ENCODE data around the gene METTL22. TPM values are rescaled to one million over a fixed set of nuclear protein-coding genes. Genes with fewer than 3 reads are reported as not detected.
A peak's percentile ranks its signal among the peaks of the same experiment; 100 is the strongest.

Gene METTL22
- polyA plus RNA-seq, 1 experiment: 39.7 TPM

DNA sequence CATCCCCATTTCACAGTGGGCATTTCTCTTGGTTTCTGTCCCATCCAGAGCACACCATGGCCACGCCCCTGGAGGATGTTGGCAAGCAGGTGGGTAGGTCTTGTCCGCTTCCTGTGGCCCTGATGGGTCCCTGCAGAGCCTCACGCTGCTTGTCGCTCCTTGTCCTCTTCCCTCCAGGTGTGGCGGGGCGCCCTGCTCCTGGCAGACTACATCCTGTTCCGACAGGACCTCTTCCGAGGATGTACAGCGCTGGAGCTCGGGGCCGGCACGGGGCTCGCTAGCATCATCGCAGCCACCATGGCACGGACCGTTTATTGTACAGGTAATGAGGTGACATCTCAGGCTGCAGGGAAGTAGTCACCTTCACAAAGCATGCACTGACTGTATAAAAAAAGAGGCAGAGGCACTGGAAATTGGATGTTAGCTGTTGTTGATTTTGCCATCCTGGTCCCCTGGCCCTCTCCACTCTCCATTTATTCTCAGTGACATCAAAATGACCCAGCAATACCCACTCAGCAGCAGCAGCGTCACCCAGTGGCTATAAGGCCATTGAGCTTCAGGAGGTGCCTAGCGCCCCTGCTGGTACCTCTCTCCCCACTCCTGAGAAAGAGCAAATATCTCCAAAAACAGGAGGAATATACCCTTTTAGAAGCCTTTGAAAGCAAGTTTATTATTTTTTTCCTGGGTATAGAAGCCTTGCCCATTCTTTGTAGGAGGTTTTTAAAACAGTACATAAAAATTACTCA, 13.7 kb downstream of the METTL22 start:
- DNase-seq (ENCODE audit: low read depth, low spot score): no peak
- CTCF ChIA-PET: interaction anchor here (1.2 to 2.1 kb wide), 4 partner anchors 11 to 68 kb away, joined by 3 to 9 read pairs (median 6); partner anchors contain the start of gene METTL22
- no peaks in the 10 kb centered on the region for H3K9me3 ChIP-seq (ENCODE audit: control insufficient read depth, insufficient read depth, low read length)
- no peaks in the 10 kb centered on the region for H3K27me3 ChIP-seq (ENCODE audit: control insufficient read depth, insufficient read depth, low read length)
- TF ChIP-seq, protein P1, sequence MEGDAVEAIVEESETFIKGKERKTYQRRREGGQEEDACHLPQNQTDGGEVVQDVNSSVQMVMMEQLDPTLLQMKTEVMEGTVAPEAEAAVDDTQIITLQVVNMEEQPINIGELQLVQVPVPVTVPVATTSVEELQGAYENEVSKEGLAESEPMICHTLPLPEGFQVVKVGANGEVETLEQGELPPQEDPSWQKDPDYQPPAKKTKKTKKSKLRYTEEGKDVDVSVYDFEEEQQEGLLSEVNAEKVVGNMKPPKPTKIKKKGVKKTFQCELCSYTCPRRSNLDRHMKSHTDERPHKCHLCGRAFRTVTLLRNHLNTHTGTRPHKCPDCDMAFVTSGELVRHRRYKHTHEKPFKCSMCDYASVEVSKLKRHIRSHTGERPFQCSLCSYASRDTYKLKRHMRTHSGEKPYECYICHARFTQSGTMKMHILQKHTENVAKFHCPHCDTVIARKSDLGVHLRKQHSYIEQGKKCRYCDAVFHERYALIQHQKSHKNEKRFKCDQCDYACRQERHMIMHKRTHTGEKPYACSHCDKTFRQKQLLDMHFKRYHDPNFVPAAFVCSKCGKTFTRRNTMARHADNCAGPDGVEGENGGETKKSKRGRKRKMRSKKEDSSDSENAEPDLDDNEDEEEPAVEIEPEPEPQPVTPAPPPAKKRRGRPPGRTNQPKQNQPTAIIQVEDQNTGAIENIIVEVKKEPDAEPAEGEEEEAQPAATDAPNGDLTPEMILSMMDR (IDR thresholded peaks at IDR 0.05; ENCODE audit: low read depth, low read length): peak; percentile 63
- no peak overlapping the region for H3K4me3 ChIP-seq (ENCODE audit: low read depth, low read length)
- no peak overlapping the region for H3K27ac ChIP-seq (ENCODE audit: low read depth, low read length)
- POLR2A ChIA-PET: interaction anchor here (0.6 kb wide), 1 partner anchor 8 kb away, joined by 9 read pairs; no protein-coding TSS in a partner anchor

DNA sequence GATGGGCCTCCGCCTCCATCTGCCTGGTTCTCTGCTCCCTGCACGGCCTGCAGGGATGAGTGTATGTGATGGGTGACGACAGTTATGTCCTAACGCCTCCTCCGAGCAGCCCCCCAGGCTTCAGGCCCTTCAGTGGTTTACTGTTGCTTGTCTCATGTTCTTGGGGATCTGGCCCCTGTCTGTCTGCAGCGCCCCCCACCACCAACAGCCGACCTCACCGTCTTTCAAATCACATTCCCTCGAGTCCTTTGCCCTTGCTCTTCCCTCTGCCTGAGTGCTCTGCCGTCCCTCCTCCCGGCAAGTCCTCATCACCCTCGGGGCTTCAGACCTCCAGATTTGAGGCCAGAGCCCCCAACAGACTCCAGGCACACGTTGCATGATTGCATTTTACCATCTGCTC, 18.2 kb downstream of the METTL22 start:
- H3K9me3 ChIP-seq (ENCODE audit: control insufficient read depth, insufficient read depth, low read length): no peaks in the 10 kb centered on the region
- DNase-seq (ENCODE audit: low read depth, low spot score): no peak
- TF ChIP-seq, protein P1 (IDR thresholded peaks at IDR 0.05; ENCODE audit: low read depth, low read length): no peak
- no peak overlapping the region for H3K27ac ChIP-seq (ENCODE audit: low read depth, low read length)
- H3K4me3 ChIP-seq (ENCODE audit: low read depth, low read length): no peak overlapping the region
- CTCF ChIA-PET: no interaction called here
- POLR2A ChIA-PET: no interaction called here
- H3K27me3 ChIP-seq (ENCODE audit: control insufficient read depth, insufficient read depth, low read length): no peaks in the 10 kb centered on the region

DNA sequence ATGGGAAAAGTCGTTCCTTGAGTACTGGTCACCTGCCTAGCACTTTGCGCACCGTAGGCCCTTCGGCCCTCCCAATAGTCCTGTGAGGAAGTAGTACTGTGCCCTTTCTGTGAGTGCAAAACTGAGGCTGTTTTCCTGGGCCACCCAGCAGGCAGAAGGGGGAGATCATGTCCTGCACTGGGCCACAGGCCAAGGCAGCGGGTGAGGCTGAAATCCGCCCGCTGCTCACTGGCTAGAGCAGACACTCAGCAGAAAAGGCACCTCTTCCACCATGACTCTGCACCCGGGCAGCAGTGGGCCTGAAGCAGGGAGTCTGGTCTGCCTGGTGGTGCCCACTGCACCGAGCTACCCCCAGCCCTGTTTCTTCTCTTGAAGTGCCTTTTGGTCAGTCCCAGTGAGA, 20.2 kb downstream of the METTL22 start:
- no peak overlapping the region for H3K27ac ChIP-seq (ENCODE audit: low read depth, low read length)

DNA sequence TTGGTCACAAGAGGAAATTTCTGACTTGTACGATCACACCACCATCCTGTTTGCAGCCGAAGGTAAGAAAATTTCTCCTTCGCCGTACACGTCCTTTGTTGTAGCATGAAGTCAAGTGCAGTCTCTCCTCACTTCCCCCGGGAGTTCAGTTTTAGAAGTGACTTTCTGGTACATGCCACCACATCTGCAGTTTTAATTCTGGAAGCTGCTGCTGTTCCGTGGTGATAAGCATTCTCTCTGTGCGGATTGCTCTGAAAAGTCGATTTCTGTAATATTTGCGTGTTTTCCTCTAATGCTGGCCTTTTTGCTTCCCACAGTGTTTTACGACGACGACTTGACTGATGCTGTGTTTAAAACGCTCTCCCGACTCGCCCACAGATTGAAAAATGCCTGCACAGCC, 20.6 kb downstream of the METTL22 start:
- ChIA-PET CTCF (no interaction called here), POLR2A (no interaction called here)
- Histone ChIP-seq H3K27ac (ENCODE audit: low read depth, low read length) (no peak overlapping the region), H3K27me3 (ENCODE audit: control insufficient read depth, insufficient read depth, low read length) (no peaks in the 10 kb centered on the region), H3K4me3 (ENCODE audit: low read depth, low read length) (no peak overlapping the region), H3K9me3 (ENCODE audit: control insufficient read depth, insufficient read depth, low read length) (no peaks in the 10 kb centered on the region)
- TF ChIP-seq, protein P1 (IDR thresholded peaks at IDR 0.05; ENCODE audit: low read depth, low read length): no peak
- no peak for DNase-seq (ENCODE audit: low read depth, low spot score)

More for the DNA sequence above, 20.2 kb downstream of the METTL22 start:
- no peak for DNase-seq (ENCODE audit: low read depth, low spot score)
- CTCF ChIA-PET: no interaction called here
- Histone ChIP-seq H3K27me3 (ENCODE audit: control insufficient read depth, insufficient read depth, low read length) (no peaks in the 10 kb centered on the region), H3K9me3 (ENCODE audit: control insufficient read depth, insufficient read depth, low read length) (no peaks in the 10 kb centered on the region), H3K4me3 (ENCODE audit: low read depth, low read length) (no peak overlapping the region)
- TF ChIP-seq, protein P1 (IDR thresholded peaks at IDR 0.05; ENCODE audit: low read depth, low read length): no peak
- POLR2A ChIA-PET: no interaction called here

Measured in AG04450 (cell line).